PC-3 (cell line): ENCODE measurements around the gene ZFYVE28.

Source experiments
- EZH2 ChIP-seq: fragments of 300-600 bp; sonication (generic); IDR thresholded peaks from one replicate; pipeline ENCODE4 v1.6.1; 2017; ENCODE audit warnings: antibody characterized with exemption, mild to moderate bottlenecking, low read length; ENCODE audit not compliant: unreplicated experiment
- EZH2phosphoT487 ChIP-seq: fragments of 300-600 bp; sonication (generic); IDR thresholded peaks from 2 replicates; pipeline ENCODE4 v1.6.1; 2018; ENCODE audit warnings: mild to moderate bottlenecking, antibody characterized with exemption, low read length, borderline replicate concordance
- TF ChIP-seq, protein P1 (sequence below): fragments of 300-600 bp; sonication (generic); conservative IDR thresholded peaks from 2 replicates; pipeline ENCODE4 v1.5.1; 2017; ENCODE audit warnings: antibody characterized with exemption, low read depth, mild to moderate bottlenecking, low read length

DNA sequence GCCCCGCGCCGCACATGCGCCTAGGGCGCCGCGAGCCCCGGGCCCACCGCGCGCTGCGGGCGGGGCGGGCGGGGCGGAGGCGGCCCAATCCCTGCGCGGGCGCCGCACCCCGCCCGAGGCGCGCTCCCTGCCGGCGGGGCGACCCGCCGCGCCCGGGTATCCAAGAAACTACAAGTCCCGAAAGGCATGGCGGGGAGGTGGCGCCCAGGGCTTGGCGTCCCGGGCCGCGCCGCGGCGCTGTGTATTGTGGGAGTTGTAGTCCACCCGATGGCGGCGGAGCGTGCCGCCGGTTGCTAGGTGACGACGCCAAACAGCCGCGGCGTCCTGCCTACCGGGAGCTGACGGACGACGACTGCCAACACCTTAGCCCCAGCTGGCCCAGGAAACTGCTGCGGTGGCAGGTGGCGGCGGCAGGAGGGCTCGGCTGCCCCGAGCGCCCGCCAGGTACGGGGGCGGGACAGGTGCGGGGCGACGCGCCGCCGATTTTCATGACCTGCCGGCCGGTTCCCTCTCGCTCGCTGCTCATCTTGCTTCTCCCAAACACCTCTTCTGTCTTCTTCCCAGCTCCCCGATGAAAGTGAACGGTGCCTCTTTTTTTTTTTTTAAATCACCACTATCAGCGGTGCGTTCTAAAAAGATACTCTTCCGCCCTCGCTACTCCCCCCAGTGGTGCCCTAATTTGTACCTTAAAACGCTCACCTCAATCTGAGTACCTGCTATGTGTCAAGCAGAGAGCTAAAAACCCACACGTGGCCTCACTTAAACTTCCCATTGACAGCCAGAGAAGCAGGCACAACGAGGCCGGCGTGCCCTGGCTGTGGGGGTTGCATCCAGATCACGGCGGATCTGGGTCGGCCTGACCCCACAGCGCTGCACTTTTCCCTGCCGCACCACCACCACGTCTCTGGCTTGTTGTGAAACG is 466 bp upstream of the ZFYVE28 start, which contains the start of gene CFAP99:
- TF ChIP-seq, protein P1, sequence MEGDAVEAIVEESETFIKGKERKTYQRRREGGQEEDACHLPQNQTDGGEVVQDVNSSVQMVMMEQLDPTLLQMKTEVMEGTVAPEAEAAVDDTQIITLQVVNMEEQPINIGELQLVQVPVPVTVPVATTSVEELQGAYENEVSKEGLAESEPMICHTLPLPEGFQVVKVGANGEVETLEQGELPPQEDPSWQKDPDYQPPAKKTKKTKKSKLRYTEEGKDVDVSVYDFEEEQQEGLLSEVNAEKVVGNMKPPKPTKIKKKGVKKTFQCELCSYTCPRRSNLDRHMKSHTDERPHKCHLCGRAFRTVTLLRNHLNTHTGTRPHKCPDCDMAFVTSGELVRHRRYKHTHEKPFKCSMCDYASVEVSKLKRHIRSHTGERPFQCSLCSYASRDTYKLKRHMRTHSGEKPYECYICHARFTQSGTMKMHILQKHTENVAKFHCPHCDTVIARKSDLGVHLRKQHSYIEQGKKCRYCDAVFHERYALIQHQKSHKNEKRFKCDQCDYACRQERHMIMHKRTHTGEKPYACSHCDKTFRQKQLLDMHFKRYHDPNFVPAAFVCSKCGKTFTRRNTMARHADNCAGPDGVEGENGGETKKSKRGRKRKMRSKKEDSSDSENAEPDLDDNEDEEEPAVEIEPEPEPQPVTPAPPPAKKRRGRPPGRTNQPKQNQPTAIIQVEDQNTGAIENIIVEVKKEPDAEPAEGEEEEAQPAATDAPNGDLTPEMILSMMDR = no peak
- TF ChIP-seq EZH2phosphoT487 (no peak), EZH2 (no peak)
